Activated naive CD4-positive, alpha-beta T cell treated with anti-CD3 and anti-CD28 coated beads, Interleukin-2, amount 50 U/mL, for 16 hours (primary cell): ENCODE measurements around the gene RNF26.
"Not testable (repeated sequence)": the region's sequence is repeated elsewhere in the genome, so short reads cannot be mapped to it uniquely, and the experiment has no call there.

Experiments
- DNase-seq: peaks from one replicate; pipeline ENCODE4 v3.0.0-alpha.2; 2020

RNF26 gene

GRCh38 chr11:119372260-119373058, 38.1 kb downstream of the RNF26 start:
- DNase-seq, result no peak

GRCh38 chr11:119373059-119373920, 39.0 kb downstream of the RNF26 start:
- DNase-seq, result no peak

- DNase-seq, result peak; percentile 29
These were observed 39.7 kb downstream of the RNF26 start for GRCh38 chr11:119373921-119374631.

- no peak for DNase-seq
These were observed 40.5 kb downstream of the RNF26 start for GRCh38 chr11:119374632-119375336.

GRCh38 chr11:119375337-119376196, 41.2 kb downstream of the RNF26 start:
- DNase-seq, result no peak

- DNase-seq, result no peak
These were observed 42.0 kb downstream of the RNF26 start for GRCh38 chr11:119376197-119376847.

GRCh38 chr11:119377112-119377901, 43.0 kb downstream of the RNF26 start:
- no peak for DNase-seq

- no peak for DNase-seq
These were observed 43.8 kb downstream of the RNF26 start for GRCh38 chr11:119377961-119378667.

GRCh38 chr11:119378851-119379465, 44.6 kb downstream of the RNF26 start:
- DNase-seq, result no peak

- no peak for DNase-seq
These were observed 46.0 kb downstream of the RNF26 start for GRCh38 chr11:119380160-119380826.

- DNase-seq, result no peak
These were observed 46.5 kb downstream of the RNF26 start for GRCh38 chr11:119380827-119381180.

- DNase-seq, result peak; percentile 97
These were observed 47.1 kb downstream of the RNF26 start, which contains the start of gene USP2 for GRCh38 chr11:119381181-119381988. USP2 (minus strand) TSS chr11:119381690; CDS start chr11:119373480, 8,210 bp downstream.

- DNase-seq, result no peak
These were observed 47.8 kb downstream of the RNF26 start for GRCh38 chr11:119382101-119382500.

GRCh38 chr11:119382513-119382912, 48.2 kb downstream of the RNF26 start:
- not testable (repeated sequence) for DNase-seq

GRCh38 chr11:119384332-119384731, 50.0 kb downstream of the RNF26 start:
- no peak for DNase-seq
